GM12864 (cell line): ENCODE data around the gene ZNF80.

Experiments used
- DNase-seq: peaks from one replicate; pipeline ENCODE4 v3.0.0-alpha.2; 2011; ENCODE audit warnings: low read depth
- H3K4me3 ChIP-seq: 2 replicates; pipeline ENCODE4 v1.5.1; 2011; ENCODE audit warnings: mild to moderate bottlenecking, low read depth, low read length, control low read depth
- CTCF ChIP-seq: IDR thresholded peaks from 2 replicates; pipeline ENCODE4 v1.5.1; 2011; ENCODE audit warnings: low read depth, mild to moderate bottlenecking, moderate library complexity, low read length, control low read depth, inconsistent platforms; ENCODE audit errors: missing control alignments

The ZNF80 gene

GRCh38 chr3:114194750-114195149 lies 42.6 kb downstream of the ZNF80 start:
- no peak for TF ChIP-seq CTCF
- no peak overlapping the region for H3K4me3 ChIP-seq
- DNase-seq, result no peak

- H3K4me3 ChIP-seq, result no peak overlapping the region
- TF ChIP-seq CTCF, result no peak
- DNase-seq, result no peak
Observed at GRCh38 chr3:114192136-114192535, 45.2 kb downstream of the ZNF80 start.

GRCh38 chr3:114186501-114186900 lies 50.9 kb downstream of the ZNF80 start:
- no peak for TF ChIP-seq CTCF
- no peak for DNase-seq
- no peak overlapping the region for H3K4me3 ChIP-seq
